B cell (primary cell): ENCODE measurements around the gene CCDC107. TPM values are rescaled to one million over a fixed set of nuclear protein-coding genes. Genes with fewer than 3 reads are reported as not detected.

Source experiments
- ATAC-seq: fragments of 200-7000 bp; cut with Tn5 transposase; one replicate; pipeline ENCODE4 v1.10.0; 2021; ENCODE audit warnings: low read depth, mild to moderate bottlenecking, moderate number of reproducible peaks, moderate library complexity
- CTCF ChIA-PET: fragments of 350-600 bp; sonication (Branson Sonifier 250); formaldehyde crosslinking; loops from one replicate; lab custom pipeline; 2021; ENCODE audit warnings: antibody characterized with exemption, inconsistent platforms; lab: Charles Lee
- POLR2A ChIA-PET: fragments of 350-600 bp; sonication (Branson Sonifier 250); formaldehyde crosslinking; loops from one replicate; lab custom pipeline; 2021; ENCODE audit warnings: antibody characterized with exemption; lab: Charles Lee
- DNase-seq: peaks from one replicate; pipeline ENCODE4 v3.0.0; 2013
- H2AFZ ChIP-seq: 2 replicates; pipeline ENCODE4 v1.6.1; 2012; ENCODE audit warnings: mild to moderate bottlenecking, low read depth, low read length; ENCODE audit not compliant: insufficient read depth, poor library complexity, severe bottlenecking
- H3K27ac ChIP-seq, 2 donors: 1 replicate in 1 of 2; 2 replicates in 1 of 2; pipeline ENCODE4 v1.5.1; 2012 to 2013; ENCODE audit warnings: low read length in 2 of 2, mild to moderate bottlenecking in 2 of 2, moderate library complexity in 1 of 2
- H3K27me3 ChIP-seq, 4 experiments: fragments of 200-600 bp in 1 of 4; sonication (generic) in 1 of 4; replicated peaks in 1 of 4; 1 replicate in 2 of 4; 2 replicates in 2 of 4; pipeline versions ENCODE4 v1.6.1 to v1.7.0; 2013 to 2016; ENCODE audit warnings: low read length in 3 of 4, mild to moderate bottlenecking in 2 of 4, mixed read lengths in 1 of 4, moderate library complexity in 1 of 4; ENCODE audit not compliant: insufficient read depth in 4 of 4, control insufficient read depth in 3 of 4; ENCODE audit errors: control extremely low read depth in 1 of 4
- H3K36me3 ChIP-seq, 2 experiments: replicated peaks in 1 of 2; 1 replicate in 1 of 2; 2 replicates in 1 of 2; pipeline versions ENCODE4 v1.6.1 to v1.7.1; 2013; ENCODE audit warnings: low read length in 1 of 2; ENCODE audit not compliant: insufficient read depth in 2 of 2, control insufficient read depth in 1 of 2; ENCODE audit errors: control extremely low read depth in 1 of 2, extremely low read depth in 1 of 2
- H3K4me1 ChIP-seq, 2 donors: fragments of 200-600 bp in 1 of 2; sonication (generic) in 1 of 2; 1 replicate in 1 of 2; 2 replicates in 1 of 2; pipeline versions ENCODE4 v1.5.1 to v1.6.1; 2013 to 2017; ENCODE audit warnings: low read length in 2 of 2; ENCODE audit not compliant: control insufficient read depth in 2 of 2, insufficient read depth in 2 of 2
- H3K4me2 ChIP-seq: replicated peaks from 2 replicates; pipeline ENCODE3; 2012; ENCODE audit warnings: mild to moderate bottlenecking, low read depth, low read length; ENCODE audit not compliant: poor library complexity, severe bottlenecking
- H3K4me3 ChIP-seq, 5 experiments: fragments of 200-600 bp in 1 of 5; sonication (generic) in 1 of 5; 1 replicate in 3 of 5; 2 replicates in 2 of 5; pipeline versions ENCODE4 v1.5.1 to v1.7.0; 2011 to 2016; ENCODE audit warnings: low read length in 4 of 5, mild to moderate bottlenecking in 4 of 5, low read depth in 2 of 5, control low read depth in 1 of 5, moderate library complexity in 1 of 5; ENCODE audit not compliant: insufficient read depth in 1 of 5; ENCODE audit errors: control extremely low read depth in 1 of 5, extremely low read depth in 1 of 5
- H3K79me2 ChIP-seq: fragments of 200-600 bp; sonication (generic); one replicate; pipeline ENCODE4 v1.6.0; 2016; ENCODE audit warnings: low read length; ENCODE audit not compliant: control insufficient read depth, insufficient read depth
- H3K9ac ChIP-seq: fragments of 200-600 bp; sonication (generic); 2 replicates; pipeline ENCODE4 v1.6.1; 2017; ENCODE audit warnings: mild to moderate bottlenecking, low read length, moderate library complexity
- H3K9me3 ChIP-seq, 3 donors: one replicate each; pipeline versions ENCODE4 v1.6.1 to v1.7.1; 2013; ENCODE audit warnings: low read length in 2 of 3; ENCODE audit not compliant: control insufficient read depth in 2 of 3, insufficient read depth in 1 of 3; ENCODE audit errors: control extremely low read depth in 1 of 3
- H4K20me1 ChIP-seq: 2 replicates; pipeline ENCODE4 v1.6.0; 2012; ENCODE audit warnings: mild to moderate bottlenecking, low read length; ENCODE audit not compliant: insufficient read depth, control insufficient read depth, poor library complexity, severe bottlenecking
- H3K27ac Mint-ChIP-seq: one replicate; pipeline ENCODE4 v1.8.0; 2021; ENCODE audit warnings: mixed read lengths
- H3K27me3 Mint-ChIP-seq: one replicate; pipeline ENCODE4 v1.8.0; 2021; ENCODE audit warnings: mixed read lengths
- H3K4me1 Mint-ChIP-seq: one replicate; pipeline ENCODE4 v1.8.0; 2021; ENCODE audit warnings: mixed read lengths
- H3K4me3 Mint-ChIP-seq: one replicate; pipeline ENCODE4 v1.8.0; 2021; ENCODE audit warnings: mixed read lengths
- H3K9me3 Mint-ChIP-seq: one replicate; pipeline ENCODE4 v1.8.0; 2022; ENCODE audit warnings: mixed read lengths; ENCODE audit not compliant: insufficient read depth
- CTCF ChIP-seq: fragments of 200-600 bp; IDR thresholded peaks from one replicate; pipeline ENCODE4 v1.8.0; 2022; ENCODE audit warnings: antibody characterized with exemption, mild to moderate bottlenecking
- EZH2 ChIP-seq: IDR thresholded peaks from 2 replicates; pipeline ENCODE4 v1.6.1; 2012; ENCODE audit warnings: borderline replicate concordance, low read depth, mild to moderate bottlenecking, moderate library complexity, low read length; ENCODE audit not compliant: insufficient read depth, poor library complexity, severe bottlenecking
- WGBS: methylation state at CpG from one replicate; pipeline ENCODE4 v1.1.5; 2013; ENCODE audit warnings: missing lambda C conversion rate; ENCODE audit not compliant: insufficient coverage; 5-methylcytosine and 5-hydroxymethylcytosine counted together
- intact Hi-C: fragments of 100-400 bp; cut with micrococcal nuclease; formaldehyde crosslinking; loops from one replicate; pipeline ENCODE4 v1.10.0; 2022
- polyA plus RNA-seq: library from polyadenylated mRNA; depleted of rRNA; stranded (reverse); fragments of >200 nt; gene quantifications from 2 replicates; pipeline ENCODE4 v1.2.3, GENCODE V29; 2012
- total RNA-seq, 2 donors: library from RNA; stranded (reverse); fragments of 120-200 nt in 1 of 2; gene quantifications; 1 replicate in 1 of 2; 2 replicates in 1 of 2; pipeline versions ENCODE4 v1.2.3 to v1.2.4, GENCODE V29; 2013 to 2022

The CCDC107 gene
- total and polyA plus RNA-seq, 2 donors (not counting 1 experiment from before 2014, with no cell fraction given), result 22.5 to 33.8 TPM

GRCh38 chr9:35698231-35698630, 40.1 kb downstream of the CCDC107 start:
- no peaks in the 10 kb centered on the region for H3K9me3 Mint-ChIP-seq
- ChIA-PET CTCF (interaction anchor here (0.7 to 10.0 kb wide), 10 partner anchors 13 to 184 kb away, joined by 3 to 195 read pairs (median 50); partner anchors contain the start of genes ARHGEF39, CCDC107, CREB3 and RMRP), POLR2A (interaction anchor here (1.0 kb wide), 1 partner anchor 40 kb away, joined by 4 read pairs; the partner anchor contains the start of genes CCDC107 and RMRP)
- TF ChIP-seq CTCF (no peak), EZH2 (no peak)
- WGBS, result 98% methylated on average over 5 of the region's 5 CpGs
- Histone ChIP-seq H3K4me2 (no peak overlapping the region), H4K20me1 (peaks cover 7% of the 10 kb centered on the region), H2AFZ (no peak overlapping the region), H3K4me1 (peaks cover 0 to 7% of the 10 kb centered on the region in 2 donors), H3K79me2 (no peaks in the 10 kb centered on the region), H3K9me3 (no peaks in the 10 kb centered on the region), H3K27ac (no peak overlapping the region), H3K27me3 (no peaks in the 10 kb centered on the region), H3K4me3 (no peak overlapping the region), H3K9ac (no peak overlapping the region), H3K36me3 (peaks cover 1 to 72% of the 10 kb centered on the region in 2 experiments)
- no peak overlapping the region for H3K4me3 Mint-ChIP-seq
- no peaks in the 10 kb centered on the region for H3K27me3 Mint-ChIP-seq
- H3K27ac Mint-ChIP-seq, result no peak overlapping the region
- intact Hi-C loops, result no loop called here
- H3K4me1 Mint-ChIP-seq, result peaks cover 8% of the 10 kb centered on the region
- ATAC-seq (no peak), DNase-seq (no peak)

GRCh38 chr9:35700031-35700430, 41.9 kb downstream of the CCDC107 start:
- ATAC-seq (no peak), DNase-seq (no peak)
- TF ChIP-seq EZH2, result no peak
- TF ChIP-seq CTCF, result no peak
- Histone ChIP-seq H2AFZ (no peak overlapping the region), H4K20me1 (peaks cover 8% of the 10 kb centered on the region), H3K9ac (no peak overlapping the region), H3K36me3 (peaks cover 4 to 90% of the 10 kb centered on the region in 2 experiments), H3K4me1 (peaks cover 0 to 7% of the 10 kb centered on the region in 2 donors), H3K27me3 (no peaks in the 10 kb centered on the region), H3K79me2 (no peaks in the 10 kb centered on the region), H3K4me2 (no peak overlapping the region), H3K9me3 (no peaks in the 10 kb centered on the region), H3K27ac (no peak overlapping the region), H3K4me3 (no peak overlapping the region)
- POLR2A ChIA-PET, result no interaction called here
- Mint-ChIP-seq H3K9me3 (no peaks in the 10 kb centered on the region), H3K27ac (no peak overlapping the region), H3K4me1 (peaks cover 8% of the 10 kb centered on the region), H3K4me3 (no peak overlapping the region), H3K27me3 (no peaks in the 10 kb centered on the region)
- WGBS, result 100% methylated on average over 11 of the region's 11 CpGs
- CTCF ChIA-PET, result interaction anchor here (7.9 to 8.8 kb wide), 2 partner anchors 29 to 39 kb away, joined by 115 to 140 read pairs; partner anchors contain the start of genes ARHGEF39, CCDC107, CREB3 and RMRP
- intact Hi-C loops, result no loop called here
